HepG2 (cell line): Measurements from ENCODE around the gene TUFM. TPM values are rescaled to one million over a fixed set of nuclear protein-coding genes. Genes with fewer than 3 reads are reported as not detected.

Source experiments
- ATAC-seq: fragments of 200-7000 bp; cut with Tn5 transposase; 3 replicates; pipeline ENCODE4 v1.9.1; 2020; ENCODE audit warnings: mild to moderate bottlenecking, moderate library complexity
- BruUV-seq: library from RNA; stranded (reverse); fragments of 400-500 nt; replicated peaks from 2 replicates; lab custom pipeline; 2021; lab: Mats Ljungman, UMichigan
- CTCF ChIA-PET: fragments of 300-600 bp; formaldehyde crosslinking; extraction: SDS; loops from one replicate; lab custom pipeline; 2021; ENCODE audit warnings: low total read pairs, inconsistent platforms, low intra/inter-chr PET ratio; lab: Yijun Ruan, JAX
- POLR2A ChIA-PET: fragments of 350-600 bp; sonication (Branson Sonifier 250); formaldehyde crosslinking; loops from one replicate; lab custom pipeline; 2020; ENCODE audit warnings: antibody characterized with exemption, inconsistent platforms; lab: Yijun Ruan, JAX
- DNase-seq: peaks from one replicate; pipeline ENCODE4 v3.0.0-alpha.2; 2015; ENCODE audit warnings: low spot score
- FAIRE-seq: peaks from 3 replicates; lab custom pipeline; 2011; peaks lifted over from hg19 to GRCh38; lab: Jason Lieb, UNC
- H2AFZ ChIP-seq: one replicate; pipeline ENCODE4 v1.6.1; 2011; ENCODE audit warnings: low read length, inconsistent platforms
- H3K27ac ChIP-seq: fragments of 300-600 bp; 3 replicates; pipeline ENCODE4 v1.8.0; 2011; ENCODE audit warnings: mixed run types, mild to moderate bottlenecking, mixed read lengths, low read length, inconsistent platforms; ENCODE audit not compliant: insufficient read depth; ENCODE audit errors: extremely low read length
- H3K27me3 ChIP-seq, 2 experiments: fragments of 200-600 bp in 1 of 2; 2 replicates in 1 of 2; 3 replicates in 1 of 2; pipeline versions ENCODE4 v1.6.0 to v1.8.0; 2011; ENCODE audit warnings: low read length in 2 of 2, mild to moderate bottlenecking in 2 of 2, moderate library complexity in 2 of 2, inconsistent platforms in 1 of 2; ENCODE audit not compliant: insufficient read depth in 2 of 2, control insufficient read depth in 1 of 2
- H3K36me3 ChIP-seq, 2 experiments: fragments of 200-600 bp in 1 of 2; replicated peaks in 1 of 2; 2 replicates in 1 of 2; 3 replicates in 1 of 2; pipeline versions ENCODE4 v1.5.1 to v1.8.0; 2011; ENCODE audit warnings: low read length in 2 of 2, inconsistent platforms in 1 of 2; ENCODE audit not compliant: insufficient read depth in 2 of 2, control insufficient read depth in 1 of 2
- H3K4me1 ChIP-seq: 2 replicates; pipeline ENCODE4 v1.5.1; 2012; ENCODE audit warnings: low read length, inconsistent platforms; ENCODE audit not compliant: insufficient read depth
- H3K4me2 ChIP-seq: 2 replicates; pipeline ENCODE4 v1.6.0; 2011; ENCODE audit warnings: low read depth, low read length, inconsistent platforms
- H3K4me3 ChIP-seq, 3 experiments: fragments of 200-600 bp in 1 of 3; sonication (generic), shearing (Covaris generic) in 1 of 3; replicated peaks in 1 of 3; 2 replicates each; pipeline ENCODE4 v1.5.1; 2011 to 2016; ENCODE audit warnings: low read length in 3 of 3, inconsistent platforms in 2 of 3, low read depth in 2 of 3, mild to moderate bottlenecking in 2 of 3, control low read depth in 1 of 3, mixed read lengths in 1 of 3; ENCODE audit not compliant: insufficient read depth in 1 of 3
- H3K79me2 ChIP-seq: one replicate; pipeline ENCODE4 v1.6.1; 2011; ENCODE audit warnings: low read length, inconsistent platforms; ENCODE audit not compliant: insufficient read depth
- H3K9ac ChIP-seq: 2 replicates; pipeline ENCODE4 v1.6.0; 2011; ENCODE audit warnings: mild to moderate bottlenecking, low read depth, low read length, inconsistent platforms; ENCODE audit not compliant: insufficient read depth
- H3K9me3 ChIP-seq: 2 replicates; pipeline ENCODE4 v1.5.1; 2012; ENCODE audit warnings: mild to moderate bottlenecking, low read length
- H4K20me1 ChIP-seq: 2 replicates; pipeline ENCODE4 v1.6.0; 2011; ENCODE audit warnings: inconsistent platforms, mild to moderate bottlenecking, low read length, moderate library complexity; ENCODE audit not compliant: insufficient read depth
- AGO2 ChIP-seq: fragments of 200-400 bp; formaldehyde crosslinking; optimal IDR thresholded peaks from 2 replicates; pipeline ENCODE3; 2017; ENCODE audit warnings: mild to moderate bottlenecking, low read depth, low read length, moderate library complexity
- AHR ChIP-seq: IDR thresholded peaks from 2 replicates; pipeline ENCODE4 v1.6.1; 2018; ENCODE audit warnings: missing genetic modification reagents, missing compliant biosample characterization
- BCL3 ChIP-seq: sonication (generic); formaldehyde crosslinking; IDR thresholded peaks from 2 replicates; pipeline ENCODE4 v1.5.1; 2020; ENCODE audit warnings: mild to moderate bottlenecking, missing genetic modification reagents, moderate library complexity
- HNRNPLL ChIP-seq: fragments of 200-400 bp; formaldehyde crosslinking; IDR thresholded peaks from 2 replicates; pipeline ENCODE4 v1.6.1; 2017; ENCODE audit warnings: mild to moderate bottlenecking, low read depth, low read length; ENCODE audit not compliant: poor library complexity, severe bottlenecking
- MXD1 ChIP-seq: sonication (generic); formaldehyde crosslinking; IDR thresholded peaks from 2 replicates; pipeline ENCODE4 v1.4.0; 2020; ENCODE audit warnings: mild to moderate bottlenecking, missing genetic modification reagents
- PTBP1 ChIP-seq: fragments of 200-400 bp; formaldehyde crosslinking; IDR thresholded peaks from 2 replicates; pipeline ENCODE4 v1.6.1; 2018; ENCODE audit warnings: low read length, low read depth; ENCODE audit not compliant: poor library complexity, severe bottlenecking
- RBFOX2 ChIP-seq: fragments of 200-400 bp; formaldehyde crosslinking; IDR thresholded peaks from 2 replicates; pipeline ENCODE4 v1.6.1; 2017; ENCODE audit warnings: low read depth, mild to moderate bottlenecking, low read length
- RELA ChIP-seq: sonication (generic); formaldehyde crosslinking; IDR thresholded peaks from 2 replicates; pipeline ENCODE4 v1.4.0; 2020; ENCODE audit warnings: missing genetic modification reagents
- REXO4 ChIP-seq: sonication (generic); formaldehyde crosslinking; IDR thresholded peaks from 2 replicates; pipeline ENCODE4 v1.8.0; 2022; ENCODE audit warnings: missing genetic modification reagents, mild to moderate bottlenecking, borderline replicate concordance
- SRY ChIP-seq: sonication (generic); formaldehyde crosslinking; IDR thresholded peaks from 2 replicates; pipeline ENCODE4 v1.8.0; 2022; ENCODE audit warnings: mild to moderate bottlenecking, missing genetic modification reagents
- ZHX1 ChIP-seq: sonication (generic); formaldehyde crosslinking; IDR thresholded peaks from 2 replicates; pipeline ENCODE4 v1.8.1; 2022; ENCODE audit warnings: low read depth, mild to moderate bottlenecking, missing genetic modification reagents
- ZMAT3 ChIP-seq: sonication (generic); formaldehyde crosslinking; conservative IDR thresholded peaks from 2 replicates; pipeline ENCODE4 v1.7.0; 2021; ENCODE audit warnings: missing genetic modification reagents
- ZNF350 ChIP-seq: sonication (generic); formaldehyde crosslinking; IDR thresholded peaks from 2 replicates; pipeline ENCODE4 v1.4.0; 2020; ENCODE audit warnings: mild to moderate bottlenecking, low read depth, missing genetic modification reagents, borderline replicate concordance
- WGBS: methylation state at CpG from one replicate; pipeline ENCODE4 v1.1.6; 2017; ENCODE audit warnings: low lambda C conversion rate; 5-methylcytosine and 5-hydroxymethylcytosine counted together
- in situ Hi-C: cut with HindIII; loops from 2 replicates; pipeline ENCODE4 v1.10.0; 2017; ENCODE audit warnings: low pct_unique_long_range_greater_than_20kb; ENCODE audit not compliant: extremely low pct_ligation_motif_present
- intact Hi-C: fragments of 100-400 bp; cut with micrococcal nuclease; formaldehyde crosslinking; loops from one replicate; pipeline ENCODE4 v1.10.0; 2022; ENCODE audit not compliant: unreplicated experiment
- polyA plus RNA-seq, 8 experiments: library from polyadenylated mRNA; depleted of rRNA in 3 of 8; stranded (reverse) in 7 of 8; unstranded in 1 of 8; fragments of >200 nt; fragmentation: Illumina TruSeq in 4 of 8; extraction: Trizol in 4 of 8; gene quantifications; 2 replicates each; pipeline versions ENCODE4 v1.2.1 to v1.2.3, GENCODE V29; 2011 to 2016; ENCODE audit warnings: low read depth in 4 of 8, missing spikeins in 1 of 8, mixed read lengths in 1 of 8; ENCODE audit not compliant: insufficient read depth in 1 of 8
- total RNA-seq, 5 experiments: library from RNA; depleted of rRNA; stranded (reverse); fragments of >200 nt; fragmentation: Illumina TruSeq; extraction: Trizol; gene quantifications; 2 replicates each; pipeline ENCODE4 v1.2.3, GENCODE V29; 2016; ENCODE audit warnings: low read depth in 1 of 5

The TUFM gene
- total and polyA plus RNA-seq, 2 of the 13 experiments (the other 11 are each of a cell fraction or from before 2014, with no cell fraction given): 206 to 298 TPM

GRCh38 chr16:28835864-28836760 is 10.0 kb downstream of the TUFM start (continued):
- TF ChIP-seq BCL3 (CRISPR knock-in tag): no peak
- no peak for TF ChIP-seq SRY (CRISPR knock-in tag)
- peak; percentile 24 for TF ChIP-seq HNRNPLL
- TF ChIP-seq PTBP1: no peak
- peak; percentile 76 for TF ChIP-seq AGO2
- peak; percentile 9; the same call in 1 of the 2 replicates for TF ChIP-seq RBFOX2
- TF ChIP-seq, all 625 proteins: peak for 7

GRCh38 chr16:28834873-28835863 is 11.0 kb downstream of the TUFM start:
- intact Hi-C loops: no loop called here
- H3K9ac ChIP-seq: no peak overlapping the region
- peaks cover 3% of the 10 kb centered on the region for H3K79me2 ChIP-seq
- BruUV-seq: no TSS peak
- H3K4me3 ChIP-seq: no peak overlapping the region
- WGBS: 98% methylated on average over 24 of the region's 25 CpGs
- DNase-seq (no peak), ATAC-seq (peak; percentile 5), FAIRE-seq (no peak)
- H3K36me3 ChIP-seq: peaks cover 57 to 78% of the 10 kb centered on the region in 2 experiments
- peaks cover 14% of the 10 kb centered on the region; the same call in 1 of the 2 replicates for H4K20me1 ChIP-seq
- ChIA-PET POLR2A (interaction anchor here (6.8 kb wide), 1 partner anchor 12 kb away, joined by 51 read pairs; the partner anchor contains the start of gene ATXN2L), CTCF (no interaction called here)
- H2AFZ ChIP-seq: no peak overlapping the region
- H3K27me3 ChIP-seq: no peaks in the 10 kb centered on the region
- H3K4me1 ChIP-seq: peaks cover 27% of the 10 kb centered on the region
- H3K4me2 ChIP-seq: no peak overlapping the region
- in situ Hi-C loops: no loop called here
- H3K9me3 ChIP-seq: no peaks in the 10 kb centered on the region
- no peak overlapping the region for H3K27ac ChIP-seq
- TF ChIP-seq ZHX1 (CRISPR knock-in tag) (no peak), REXO4 (no peak), AHR (CRISPR knock-in tag) (no peak), ZMAT3 (CRISPR knock-in tag) (no peak), MXD1 (CRISPR knock-in tag) (0 out of 2 replicates have a peak, but pooled peaks have one; percentile 9), RELA (CRISPR knock-in tag) (no peak), AGO2 (peak; percentile 77), ZNF350 (CRISPR knock-in tag) (no peak)
